HCT116 (cell line): ENCODE measurements around the gene TFDP1.

Experiments used
- EZH2phosphoT487 ChIP-seq: fragments of 200-600 bp; IDR thresholded peaks from 2 replicates; pipeline ENCODE4 v1.6.1; 2018; ENCODE audit warnings: antibody characterized with exemption, borderline replicate concordance
- POLR2A ChIP-seq: IDR thresholded peaks from 2 replicates; pipeline ENCODE4 v1.7.0; 2011; ENCODE audit warnings: borderline replicate concordance; ENCODE audit not compliant: insufficient read depth, insufficient read length; ENCODE audit errors: extremely low read depth
- TF ChIP-seq, protein P1 (sequence below), 3 experiments: fragments of 200-600 bp in 1 of 3; sonication (generic) in 1 of 3; IDR thresholded peaks in 2 of 3; conservative IDR thresholded peaks in 1 of 3; 2 replicates each; pipeline ENCODE4 v1.5.1; 2012 to 2017; ENCODE audit warnings: low read depth in 2 of 3, low read length in 2 of 3, antibody characterized with exemption in 1 of 3, borderline replicate concordance in 1 of 3, control low read depth in 1 of 3, mild to moderate bottlenecking in 1 of 3, mixed read lengths in 1 of 3, mixed run types in 1 of 3, moderate library complexity in 1 of 3; ENCODE audit not compliant: insufficient read depth in 1 of 3

DNA sequence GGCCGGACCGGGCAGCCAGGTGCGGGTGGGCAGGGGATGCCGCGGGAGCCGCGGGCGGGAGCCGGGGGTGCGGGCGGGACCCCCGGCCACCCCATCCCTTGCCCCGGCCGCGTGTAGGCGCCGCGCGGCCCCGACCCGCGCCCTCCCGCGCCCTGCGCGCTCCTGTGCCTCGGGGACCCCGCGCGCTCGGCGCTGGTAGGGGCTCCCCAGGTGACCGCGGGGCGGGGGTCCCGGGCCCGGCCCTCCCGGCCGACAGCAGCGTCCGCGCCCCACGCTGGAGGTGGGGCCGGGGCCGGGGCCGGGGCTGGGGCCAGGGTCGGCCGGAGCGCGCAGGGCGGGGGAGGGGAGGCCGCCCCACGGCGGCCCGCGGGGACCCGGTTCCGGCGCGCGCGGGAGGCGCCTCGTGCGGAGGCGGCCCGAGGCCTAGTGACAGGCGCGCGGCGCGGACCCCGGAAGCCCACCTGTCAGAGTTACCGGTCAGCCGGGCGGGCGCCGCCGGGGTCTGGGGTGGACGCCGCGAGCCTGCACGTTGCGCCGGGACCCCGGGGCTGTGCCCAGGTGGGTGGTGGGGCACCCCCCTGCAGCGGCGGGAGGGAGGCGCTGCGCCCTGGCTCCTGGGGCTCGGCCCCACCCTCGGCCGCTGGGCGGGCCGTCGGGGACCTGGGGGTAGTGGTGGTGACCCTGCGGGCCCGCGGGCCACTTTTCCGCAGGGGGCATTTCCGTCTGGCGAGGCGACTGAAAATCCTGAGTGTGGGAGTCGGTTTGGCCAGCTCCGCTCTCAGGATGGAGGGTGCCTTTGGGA lies 518 bp downstream of the TFDP1 start:
- TF ChIP-seq EZH2phosphoT487 (no peak), POLR2A (no peak)
- TF ChIP-seq, protein P1, sequence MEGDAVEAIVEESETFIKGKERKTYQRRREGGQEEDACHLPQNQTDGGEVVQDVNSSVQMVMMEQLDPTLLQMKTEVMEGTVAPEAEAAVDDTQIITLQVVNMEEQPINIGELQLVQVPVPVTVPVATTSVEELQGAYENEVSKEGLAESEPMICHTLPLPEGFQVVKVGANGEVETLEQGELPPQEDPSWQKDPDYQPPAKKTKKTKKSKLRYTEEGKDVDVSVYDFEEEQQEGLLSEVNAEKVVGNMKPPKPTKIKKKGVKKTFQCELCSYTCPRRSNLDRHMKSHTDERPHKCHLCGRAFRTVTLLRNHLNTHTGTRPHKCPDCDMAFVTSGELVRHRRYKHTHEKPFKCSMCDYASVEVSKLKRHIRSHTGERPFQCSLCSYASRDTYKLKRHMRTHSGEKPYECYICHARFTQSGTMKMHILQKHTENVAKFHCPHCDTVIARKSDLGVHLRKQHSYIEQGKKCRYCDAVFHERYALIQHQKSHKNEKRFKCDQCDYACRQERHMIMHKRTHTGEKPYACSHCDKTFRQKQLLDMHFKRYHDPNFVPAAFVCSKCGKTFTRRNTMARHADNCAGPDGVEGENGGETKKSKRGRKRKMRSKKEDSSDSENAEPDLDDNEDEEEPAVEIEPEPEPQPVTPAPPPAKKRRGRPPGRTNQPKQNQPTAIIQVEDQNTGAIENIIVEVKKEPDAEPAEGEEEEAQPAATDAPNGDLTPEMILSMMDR (IDR thresholded peaks at IDR 0.05 in 2 of 3, conservative IDR thresholded peaks at IDR 0.05 in 1 of 3; ENCODE audit: borderline replicate concordance in 1 of 3, insufficient read depth in 1 of 3, low read depth in 2 of 3, low read length in 2 of 3): no peak
